GM18519 (cell line): Measurements from ENCODE around the gene EFNA2.

Experiments used
- ATAC-seq: cut with Tn5 transposase; IDR thresholded peaks from one replicate; pipeline ENCODE4 v1.9.1; 2021; ENCODE audit warnings: mild to moderate bottlenecking, moderate library complexity; ENCODE audit not compliant: unreplicated experiment, low FRiP score

EFNA2 gene

DNA sequence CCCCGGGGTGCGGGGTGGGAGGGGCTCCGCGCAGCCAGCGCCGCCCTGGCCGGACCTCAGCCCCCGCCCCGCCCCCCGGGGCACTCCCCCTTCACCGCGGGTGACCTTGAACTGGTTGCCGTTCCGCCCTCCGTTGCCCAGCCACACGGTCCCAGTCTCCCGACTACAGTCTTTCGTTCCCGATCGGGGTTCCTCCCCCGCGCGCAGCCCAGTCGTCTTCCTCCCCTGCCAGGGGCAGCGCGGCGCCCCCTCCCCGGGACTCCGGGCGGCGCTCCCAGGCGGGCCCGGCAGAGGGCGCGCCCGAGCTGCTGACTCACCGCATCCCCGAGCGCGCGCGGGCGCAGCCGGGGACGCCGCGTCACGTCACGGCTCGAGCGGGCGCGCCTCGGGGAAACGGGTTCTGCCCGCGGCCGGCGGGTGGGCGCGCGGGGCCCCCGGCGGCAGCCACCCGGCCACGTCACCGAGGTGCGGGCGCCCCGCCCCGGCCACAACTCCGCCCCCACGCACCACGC is 36.8 kb upstream of the EFNA2 start:
- ATAC-seq: no peak

DNA sequence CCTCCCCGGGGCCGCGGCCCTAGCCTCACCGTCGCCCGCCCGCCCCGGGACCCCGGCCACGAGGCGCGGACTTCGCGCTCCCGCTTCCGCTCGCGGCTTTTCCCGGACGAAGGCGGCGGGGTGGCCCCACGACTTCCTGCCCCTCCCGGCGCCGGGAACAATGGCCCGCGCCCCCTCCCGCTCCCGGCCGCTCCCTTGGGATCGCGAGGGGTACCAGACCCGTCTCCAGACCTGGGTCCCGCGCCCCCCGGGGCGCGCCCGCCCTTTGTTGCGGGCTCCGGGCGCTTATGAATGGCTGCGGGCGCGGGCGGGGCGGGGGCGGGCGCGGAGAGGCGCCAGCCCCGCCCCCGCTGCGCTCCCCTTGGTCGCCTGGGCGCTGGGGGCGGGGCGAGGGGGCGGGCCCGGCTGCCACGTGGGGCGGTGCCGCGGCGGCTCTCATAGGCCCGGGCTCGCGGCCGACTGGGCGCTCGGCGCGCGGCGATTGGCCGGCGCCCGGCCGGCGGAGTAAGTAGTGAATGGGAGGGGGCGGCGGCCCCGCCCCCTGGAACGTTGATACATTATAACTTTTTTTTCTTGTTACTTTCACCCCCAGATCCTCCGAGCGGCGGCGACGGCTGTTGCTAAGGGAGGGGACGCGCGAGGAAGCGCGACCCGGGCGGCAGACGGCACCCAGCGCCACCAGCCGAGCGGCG is 36.2 kb upstream of the EFNA2 start:
- no peak for ATAC-seq

DNA sequence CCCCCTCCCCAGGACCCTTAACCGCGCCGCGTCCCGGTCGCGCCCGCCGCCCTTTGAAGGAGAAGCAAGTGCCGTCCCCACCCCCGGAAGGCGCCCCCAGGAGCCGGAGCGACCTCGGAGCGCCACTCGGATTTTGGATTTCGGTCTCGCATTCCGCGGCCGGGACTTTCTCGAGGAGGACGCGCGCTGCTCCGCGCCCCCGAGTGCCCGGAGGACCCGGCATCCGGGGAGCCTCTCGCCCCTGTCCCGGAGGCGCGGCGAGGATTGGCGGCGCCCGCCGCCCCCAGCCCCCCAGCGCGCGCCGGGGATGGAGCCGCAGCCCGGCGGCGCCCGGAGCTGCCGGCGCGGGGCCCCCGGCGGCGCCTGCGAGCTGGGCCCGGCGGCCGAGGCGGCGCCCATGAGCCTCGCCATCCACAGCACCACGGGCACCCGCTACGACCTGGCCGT is 35.7 kb upstream of the EFNA2 start:
- ATAC-seq: no peak

DNA sequence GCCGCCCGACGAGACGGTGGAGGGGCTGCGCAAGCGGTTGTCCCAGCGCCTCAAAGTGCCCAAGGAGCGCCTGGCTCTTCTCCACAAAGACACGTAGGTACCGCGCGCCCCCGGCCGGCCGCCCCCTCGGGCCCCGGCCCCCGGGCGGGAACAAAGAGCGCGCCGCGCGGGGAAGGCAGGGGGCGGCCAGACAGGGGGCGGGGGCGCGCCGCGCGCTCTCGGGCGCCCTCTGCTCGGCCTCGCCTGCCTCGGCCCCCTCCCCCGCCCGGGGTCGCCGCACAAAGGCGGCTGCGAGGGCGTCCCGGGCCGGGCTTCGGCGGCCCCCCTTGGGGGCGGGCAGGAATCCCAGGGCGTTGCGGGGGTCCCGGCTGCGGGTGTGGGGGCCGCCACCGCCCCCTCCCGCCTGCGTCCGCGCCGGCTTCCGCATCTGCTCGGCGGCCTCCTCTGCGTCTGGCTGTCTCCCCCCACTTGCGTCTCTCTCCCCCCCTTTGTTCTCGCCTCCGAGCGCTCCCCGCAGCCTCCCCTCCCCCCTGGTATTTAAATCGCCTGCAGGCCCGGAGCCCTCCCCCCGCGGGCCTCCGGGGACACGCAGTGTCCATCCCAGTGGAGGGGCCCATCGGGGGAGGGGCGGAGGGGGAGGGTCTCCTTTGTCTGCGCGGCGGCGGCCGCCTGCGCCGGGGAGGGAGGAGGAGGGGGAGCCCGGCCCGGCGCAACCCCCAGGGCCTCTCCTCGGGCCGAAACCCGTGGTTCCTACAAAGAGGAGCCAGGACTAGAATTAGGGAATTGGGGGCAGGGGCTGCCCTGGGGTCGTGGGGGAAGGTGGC is 35.0 kb upstream of the EFNA2 start:
- ATAC-seq: no peak

DNA sequence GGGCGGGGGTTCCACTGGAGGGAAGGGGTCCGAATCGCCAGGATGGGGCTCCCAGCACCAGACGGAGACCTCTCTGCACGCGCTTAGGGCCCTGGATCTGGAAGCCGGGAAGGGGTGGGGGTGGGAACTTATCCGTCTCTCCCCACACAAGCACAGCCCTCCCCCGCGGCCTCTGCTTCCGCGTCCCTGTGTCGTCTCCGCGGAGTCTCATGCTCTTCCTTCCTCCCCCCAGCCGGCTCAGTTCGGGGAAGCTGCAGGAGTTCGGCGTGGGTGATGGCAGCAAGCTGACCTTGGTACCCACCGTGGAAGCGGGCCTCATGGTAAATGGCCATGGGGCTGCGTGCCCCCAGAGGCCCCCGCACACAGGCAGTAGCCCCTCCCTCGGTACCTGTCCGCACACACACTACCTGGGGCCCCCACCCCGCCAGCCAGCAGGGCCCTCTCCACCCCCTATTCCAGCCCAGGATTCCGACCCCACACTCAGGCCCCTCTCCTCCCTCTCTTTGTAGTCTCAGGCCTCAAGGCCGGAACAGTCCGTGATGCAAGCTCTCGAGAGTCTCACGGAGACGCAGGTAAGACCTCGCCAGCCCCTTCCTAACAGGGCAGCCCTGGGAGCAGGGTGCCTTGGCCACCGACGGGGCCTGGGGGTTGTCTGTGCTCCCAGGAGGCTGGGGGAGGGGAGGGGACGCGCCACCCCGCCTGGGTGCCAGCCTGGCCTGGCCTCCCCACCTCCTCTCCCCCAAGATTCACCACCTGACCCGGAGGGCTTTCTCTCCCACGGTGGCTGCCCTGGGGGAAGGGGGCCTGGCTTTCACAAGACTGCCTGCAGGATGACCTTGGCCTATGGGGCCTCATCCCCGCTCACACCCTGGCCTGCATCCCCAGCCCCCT is 34.1 kb upstream of the EFNA2 start:
- ATAC-seq: no peak

DNA sequence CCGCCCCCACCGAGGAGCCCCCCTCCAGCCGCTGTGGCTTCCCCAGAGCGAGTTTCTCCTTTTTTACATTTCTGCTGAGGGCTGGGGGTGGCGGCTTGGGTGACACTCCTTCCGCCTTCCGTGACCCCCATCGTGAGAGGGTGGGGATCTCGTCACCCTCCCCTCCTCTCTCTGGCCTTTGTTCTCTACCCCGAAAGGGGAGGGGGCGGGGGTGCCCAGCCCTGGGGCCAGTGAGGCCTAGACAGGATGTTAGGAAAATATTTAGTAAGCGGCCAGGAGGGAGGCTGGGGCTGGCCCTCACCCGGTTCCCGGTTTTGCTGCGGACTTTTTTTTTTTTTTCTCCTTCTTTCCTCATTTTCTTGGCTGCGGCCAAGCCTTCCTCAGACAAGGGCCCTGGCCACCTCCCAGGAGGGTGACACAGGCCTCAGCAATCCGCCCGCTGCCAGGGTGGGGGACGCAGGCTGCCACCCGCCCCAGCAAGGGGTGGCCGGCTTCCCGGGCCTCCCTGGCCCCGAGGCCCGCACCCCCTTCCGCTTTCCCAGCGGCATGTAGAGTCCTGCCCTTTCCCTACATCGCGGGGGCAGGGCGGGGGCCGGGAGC is 33.4 kb upstream of the EFNA2 start:
- no peak for ATAC-seq

DNA sequence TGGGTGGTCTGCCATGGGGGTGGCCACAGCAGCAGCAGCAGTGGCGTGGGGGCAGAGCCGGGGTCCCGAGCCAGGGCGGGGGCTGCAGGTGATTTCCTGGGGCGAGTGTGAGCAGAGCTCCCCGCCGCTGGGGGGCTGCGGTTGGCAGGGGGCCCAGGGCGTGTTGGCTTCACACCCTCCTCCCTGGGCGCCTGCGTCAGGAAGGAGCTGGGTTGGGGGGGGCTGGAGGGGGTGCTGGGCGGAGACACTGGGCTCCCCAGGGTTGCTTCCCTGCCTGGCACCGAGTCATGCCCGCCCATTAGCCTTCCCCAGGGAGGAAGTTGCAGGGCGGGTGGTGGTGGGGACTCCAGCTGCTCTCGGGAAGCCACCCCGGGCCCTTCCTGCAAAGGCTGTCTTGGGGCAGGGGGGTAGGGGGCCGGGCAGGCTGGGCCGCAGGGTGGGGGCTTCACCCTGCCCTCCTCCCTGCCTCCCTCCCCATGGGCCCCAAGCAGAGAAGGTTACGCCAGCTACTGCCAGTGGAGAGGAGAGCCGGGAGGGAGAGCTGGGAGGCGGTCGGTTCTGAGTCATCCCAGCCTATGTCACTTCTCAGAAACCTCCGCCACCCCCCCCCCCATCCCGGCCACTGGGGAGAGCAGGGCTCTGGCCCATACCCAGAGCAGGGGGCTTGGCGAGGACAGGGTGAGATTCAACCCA is 32.7 kb upstream of the EFNA2 start:
- ATAC-seq: no peak

DNA sequence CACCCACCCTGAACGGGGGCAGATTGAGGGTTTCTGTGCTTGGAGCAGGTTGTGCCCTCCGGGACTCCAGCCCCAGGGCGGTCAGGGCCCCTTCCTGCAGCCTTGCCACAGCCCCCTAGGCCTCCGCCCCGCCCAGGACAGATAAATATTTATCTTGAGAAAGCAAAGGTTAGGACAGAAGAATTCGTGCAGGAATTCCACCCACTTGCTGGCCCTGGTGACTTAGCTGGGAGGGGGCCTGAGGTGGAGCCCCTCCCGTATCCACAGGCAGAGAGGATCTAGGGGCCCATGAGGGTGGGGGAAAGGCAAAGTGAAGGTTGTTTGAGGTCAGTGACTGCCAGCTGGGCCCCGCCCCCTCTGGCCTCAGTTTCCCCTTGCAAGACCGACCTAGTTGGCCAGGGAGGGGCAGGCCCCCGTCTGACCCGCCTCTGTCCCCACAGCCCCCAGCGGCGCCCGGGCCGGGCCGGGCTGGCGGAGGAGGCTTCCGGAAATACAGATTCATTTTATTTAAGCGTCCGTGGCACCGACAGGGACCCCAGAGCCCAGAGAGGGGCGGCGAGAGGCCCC is 32.1 kb upstream of the EFNA2 start:
- no peak for ATAC-seq

DNA sequence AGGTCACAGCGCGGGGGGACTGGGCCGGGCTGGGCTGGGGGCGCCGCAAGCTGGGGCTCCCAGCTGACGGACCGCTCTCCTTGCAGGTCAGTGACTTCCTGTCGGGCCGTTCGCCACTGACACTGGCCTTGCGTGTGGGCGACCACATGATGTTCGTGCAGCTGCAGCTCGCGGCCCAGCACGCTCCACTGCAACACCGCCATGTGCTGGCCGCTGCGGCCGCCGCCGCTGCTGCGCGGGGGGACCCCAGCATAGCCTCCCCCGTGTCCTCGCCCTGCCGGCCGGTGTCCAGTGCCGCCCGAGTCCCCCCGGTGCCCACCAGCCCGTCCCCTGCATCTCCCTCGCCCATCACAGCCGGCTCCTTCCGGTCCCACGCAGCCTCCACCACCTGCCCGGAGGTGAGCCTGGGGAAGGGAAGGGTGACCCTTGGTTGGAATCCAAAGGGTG is 31.6 kb upstream of the EFNA2 start:
- no peak for ATAC-seq

DNA sequence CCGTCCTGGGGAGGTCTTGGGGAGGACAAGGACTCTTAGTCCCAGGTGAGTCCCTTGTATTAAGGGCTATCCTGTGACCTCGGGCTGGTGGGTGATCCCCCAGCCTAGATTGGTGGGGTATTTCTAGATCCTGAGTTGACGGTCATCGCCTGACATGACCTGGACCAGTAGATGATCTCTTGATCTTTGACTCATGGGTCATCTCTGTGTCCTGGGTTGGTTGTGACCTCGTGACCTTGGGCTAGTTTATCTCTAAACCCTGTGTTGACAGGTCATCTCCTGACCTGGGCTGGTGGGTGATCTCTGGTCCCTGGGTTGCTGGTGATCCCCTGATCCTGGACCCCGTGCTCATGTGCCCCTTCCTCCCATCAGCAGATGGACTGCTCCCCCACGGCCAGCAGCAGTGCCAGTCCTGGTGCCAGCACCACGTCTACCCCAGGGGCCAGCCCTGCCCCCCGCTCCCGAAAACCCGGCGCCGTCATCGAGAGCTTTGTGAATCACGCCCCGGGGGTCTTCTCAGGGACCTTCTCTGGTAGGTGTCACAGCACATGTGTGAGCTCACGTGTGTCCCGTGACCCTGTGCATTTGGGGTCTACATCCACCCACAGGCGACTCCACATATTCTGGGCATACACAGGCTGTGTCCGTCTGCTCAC is 31.0 kb upstream of the EFNA2 start:
- no peak for ATAC-seq

DNA sequence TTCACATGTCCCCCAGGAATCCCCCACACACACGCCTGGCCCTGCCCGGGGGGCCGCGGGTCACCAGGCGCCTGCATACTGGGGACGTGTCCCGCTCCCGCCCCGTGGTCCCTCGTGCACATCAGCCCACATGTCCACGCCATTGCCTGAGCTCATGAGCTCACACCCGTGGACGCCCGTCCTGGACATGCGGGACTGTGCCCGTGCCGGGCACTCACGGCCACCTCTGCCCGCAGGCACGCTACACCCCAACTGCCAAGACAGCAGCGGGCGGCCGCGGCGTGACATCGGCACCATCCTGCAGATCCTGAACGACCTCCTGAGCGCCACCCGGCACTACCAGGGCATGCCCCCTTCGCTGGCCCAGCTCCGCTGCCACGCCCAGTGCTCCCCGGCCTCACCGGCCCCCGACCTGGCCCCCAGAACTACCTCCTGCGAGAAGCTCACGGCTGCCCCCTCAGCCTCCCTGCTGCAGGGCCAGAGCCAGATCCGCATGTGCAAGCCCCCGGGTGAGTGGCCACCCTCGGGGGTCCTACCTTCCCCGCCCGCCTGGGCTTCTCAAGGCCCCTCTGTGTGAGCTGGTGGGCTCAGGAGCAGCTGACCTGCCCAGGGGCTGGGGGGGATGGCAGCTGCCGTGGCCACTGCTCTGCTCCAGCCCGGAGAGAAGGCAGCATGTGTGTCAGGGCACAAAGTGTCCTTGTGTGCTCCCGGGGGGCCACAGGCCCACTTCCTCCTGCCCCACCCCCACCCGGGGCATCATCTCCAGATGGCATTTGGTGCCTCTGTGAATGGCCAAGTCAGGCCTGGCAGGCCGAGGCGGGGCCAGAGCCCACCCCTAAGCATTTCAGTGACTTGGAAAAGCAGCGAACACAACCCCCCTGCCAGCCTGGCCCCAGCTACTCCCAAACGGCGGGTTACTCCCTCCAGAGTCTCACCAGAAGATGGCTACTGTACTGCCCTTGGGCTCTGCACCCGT is 30.2 kb upstream of the EFNA2 start:
- no peak for ATAC-seq

DNA sequence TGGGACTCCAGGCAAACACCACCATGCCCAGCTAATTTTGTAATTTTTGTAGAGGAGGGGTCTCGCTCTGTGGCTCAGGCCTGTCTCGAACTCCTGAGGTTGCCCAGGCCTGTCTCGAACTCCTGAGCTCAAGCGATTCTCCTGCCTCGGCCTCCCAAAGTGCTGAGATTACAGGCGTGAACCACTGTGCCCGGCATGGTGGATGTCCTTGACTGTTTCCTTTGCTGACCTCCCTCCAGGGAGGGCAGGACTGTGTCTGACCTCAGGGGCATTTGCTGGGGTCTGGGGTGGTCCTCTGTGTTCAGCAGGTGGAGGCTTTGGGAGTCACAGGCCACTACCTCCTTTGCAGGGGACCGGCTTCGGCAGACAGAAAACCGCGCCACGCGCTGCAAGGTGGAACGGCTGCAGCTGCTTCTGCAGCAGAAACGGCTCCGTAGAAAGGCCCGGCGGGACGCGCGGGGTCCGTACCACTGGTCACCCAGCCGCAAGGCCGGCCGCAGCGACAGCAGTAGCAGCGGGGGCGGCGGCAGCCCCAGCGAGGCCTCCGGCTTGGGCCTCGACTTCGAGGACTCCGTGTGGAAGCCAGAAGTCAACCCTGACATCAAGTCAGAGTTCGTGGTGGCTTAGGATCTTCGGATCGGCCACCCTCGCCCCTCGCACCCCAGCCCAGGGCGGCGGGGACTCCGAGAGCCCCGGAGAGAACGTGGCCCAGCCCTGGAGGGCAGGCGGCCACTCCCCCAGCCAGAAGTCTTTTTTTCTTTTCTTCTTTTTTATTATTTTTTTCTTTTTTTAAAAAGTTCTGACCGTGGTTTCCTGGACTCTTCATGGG is 28.8 kb upstream of the EFNA2 start:
- ATAC-seq: no peak

DNA sequence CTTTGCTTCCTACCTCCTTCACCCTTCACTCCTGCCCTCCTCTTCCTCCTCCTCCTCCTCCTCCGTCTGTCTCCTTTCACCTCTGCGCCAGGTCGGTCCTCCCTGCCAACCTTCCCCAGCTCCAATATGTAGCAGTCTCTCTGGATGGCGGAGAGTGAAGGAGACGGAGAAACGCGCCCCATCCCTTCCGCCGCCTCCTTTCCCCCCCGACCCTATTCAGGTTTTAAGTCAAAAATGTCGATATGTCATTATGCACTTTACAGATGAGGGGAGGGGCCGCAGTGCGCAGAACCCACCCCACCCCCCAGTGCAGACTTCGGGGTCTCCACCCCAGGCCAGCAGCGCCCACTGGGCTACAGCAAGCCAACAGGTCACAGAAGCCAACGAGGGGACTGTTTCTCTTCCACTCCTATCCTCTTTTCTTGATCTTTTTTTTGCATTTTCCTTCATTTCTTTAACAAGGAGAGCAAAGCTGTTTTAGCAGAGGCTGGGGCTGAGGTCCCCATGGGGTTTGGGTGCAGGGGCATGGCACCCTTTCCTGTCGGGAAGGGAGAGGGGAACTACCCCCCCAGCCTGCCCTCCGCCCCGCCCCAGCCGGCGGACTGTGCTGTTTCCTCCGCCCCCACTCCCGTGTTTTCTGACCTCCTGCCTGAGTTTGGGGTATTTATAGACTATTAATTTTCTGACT is 28.1 kb upstream of the EFNA2 start:
- no peak for ATAC-seq

DNA sequence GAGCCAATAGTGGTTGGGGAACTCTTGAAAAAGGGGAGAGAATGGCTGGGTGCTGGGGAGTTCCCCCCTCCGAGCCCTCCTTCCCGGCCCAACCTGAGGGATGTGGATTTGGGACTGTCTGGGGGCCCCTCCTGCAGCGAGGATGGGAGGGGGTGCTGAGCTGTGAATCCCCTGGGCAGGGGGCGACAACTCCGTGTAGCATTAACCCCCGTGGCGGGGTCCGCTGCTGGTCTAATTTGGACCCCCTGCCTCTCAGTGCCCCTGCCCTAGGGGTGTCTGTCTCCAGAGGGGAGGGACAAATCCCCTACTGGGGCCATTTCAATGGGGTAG is 27.5 kb upstream of the EFNA2 start:
- ATAC-seq: no peak

DNA sequence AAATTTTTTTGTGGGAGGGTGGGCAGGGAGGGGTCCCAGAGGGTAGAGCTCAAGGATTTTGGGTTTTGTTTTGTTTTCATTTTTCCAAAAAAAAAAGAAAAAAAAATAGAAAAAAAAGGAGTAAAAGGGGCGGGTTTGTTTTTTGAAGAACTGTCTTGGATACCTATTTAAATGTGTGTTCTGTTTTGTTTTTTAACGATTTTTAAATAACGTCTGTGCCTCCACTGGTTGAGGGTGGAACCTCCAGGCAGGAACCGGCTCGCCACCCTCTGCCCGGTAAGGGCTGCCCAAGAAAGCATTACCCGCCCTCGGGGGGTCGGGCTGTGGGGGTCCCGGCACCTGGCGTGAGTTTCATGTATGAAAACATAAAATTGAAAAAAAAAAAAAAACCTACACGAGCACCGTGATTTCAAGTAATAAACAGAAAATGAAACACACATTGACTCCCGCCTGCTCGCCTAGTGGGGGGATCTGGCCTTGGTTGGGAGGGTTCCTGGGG is 26.9 kb upstream of the EFNA2 start:
- no peak for ATAC-seq

DNA sequence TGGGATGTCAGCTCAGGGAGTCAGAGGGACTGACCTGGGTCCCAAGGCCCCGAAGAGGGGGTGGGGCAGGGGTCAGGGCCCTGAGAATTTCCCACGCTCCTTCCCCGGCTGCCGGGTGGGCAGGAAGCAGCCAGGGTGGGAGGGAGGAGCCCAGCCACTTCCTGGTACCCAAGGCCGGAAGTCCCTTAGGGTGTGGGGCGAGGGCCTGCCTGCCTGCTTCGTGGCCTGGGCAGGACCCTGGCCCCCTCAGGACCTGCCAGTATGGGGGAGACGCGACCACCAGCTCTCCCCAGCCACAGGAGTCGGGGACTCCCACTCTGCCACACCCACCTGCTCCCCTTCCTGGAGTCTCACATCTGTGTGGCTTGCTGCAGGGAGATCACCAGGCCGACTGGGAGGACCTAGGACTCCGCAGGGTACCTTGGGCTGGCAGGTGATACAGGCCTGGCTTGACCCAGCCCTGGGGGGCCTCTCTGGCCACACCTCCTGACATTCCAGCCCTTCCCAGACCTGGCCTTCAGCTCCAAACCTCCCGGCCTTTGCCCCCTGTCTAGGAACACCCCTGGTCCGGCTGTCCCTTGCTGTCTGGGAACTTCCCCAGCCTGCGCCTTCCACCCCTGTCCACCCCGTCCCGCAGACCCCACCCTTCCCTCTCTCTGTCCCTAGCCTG is 26.3 kb upstream of the EFNA2 start:
- ATAC-seq: no peak
